GM13976 (cell line): ENCODE measurements around the gene KRTAP5-11.
"Not testable (repeated sequence)": the region's sequence is repeated elsewhere in the genome, so short reads cannot be mapped to it uniquely, and the experiment has no call there.

Experiments
- DNase-seq: peaks from one replicate; pipeline ENCODE4 v3.0.0; 2012; ENCODE audit warnings: low spot score
- CTCF ChIP-seq: IDR thresholded peaks from 2 replicates; pipeline ENCODE4 v1.5.1; 2012; ENCODE audit warnings: borderline replicate concordance, mild to moderate bottlenecking; ENCODE audit not compliant: insufficient read depth; ENCODE audit errors: extremely low read depth, missing control alignments, control extremely low read depth
- in situ Hi-C: fragments of 300-500 bp; cut with MboI; formaldehyde crosslinking; loops from one replicate; pipeline ENCODE4 v1.12.0; 2022; ENCODE audit warnings: low sequenced_read_pairs, mixed read lengths, inconsistent platforms; ENCODE audit not compliant: unreplicated experiment

KRTAP5-11 gene

GRCh38 chr11:71575723-71576424 lies 6.8 kb downstream of the KRTAP5-11 start:
- TF ChIP-seq CTCF, result no peak
- DNase-seq, result no peak
- in situ Hi-C loops, result no loop called here

- DNase-seq, result no peak
- in situ Hi-C loops, result no loop called here
- TF ChIP-seq CTCF, result no peak
Measured at GRCh38 chr11:71574418-71574817, 8.3 kb downstream of the KRTAP5-11 start.

GRCh38 chr11:71572811-71573210 lies 9.9 kb downstream of the KRTAP5-11 start:
- in situ Hi-C loops, result no loop called here
- TF ChIP-seq CTCF, result no peak
- no peak for DNase-seq

GRCh38 chr11:71571101-71571850 lies 11.4 kb downstream of the KRTAP5-11 start:
- DNase-seq, in situ Hi-C loops: not testable (repeated sequence)

GRCh38 chr11:71568704-71569349 lies 13.8 kb downstream of the KRTAP5-11 start:
- in situ Hi-C loops, result no loop called here
- DNase-seq, result no peak

GRCh38 chr11:71567633-71568032 lies 15.0 kb downstream of the KRTAP5-11 start:
- DNase-seq, in situ Hi-C loops: not testable (repeated sequence)

More at GRCh38 chr11:71568704-71569349, 13.8 kb downstream of the KRTAP5-11 start:
- no peak for TF ChIP-seq CTCF

GRCh38 chr11:71566626-71567599 lies 15.8 kb downstream of the KRTAP5-11 start:
- DNase-seq, in situ Hi-C loops: not testable (repeated sequence)
